HG02852 (cell line): ENCODE data around the gene TARDBP.
"Not testable (repeated sequence)": the region's sequence is repeated elsewhere in the genome, so short reads cannot be mapped to it uniquely, and the experiment has no call there.

Source experiments
- ATAC-seq: cut with Tn5 transposase; IDR thresholded peaks from one replicate; pipeline ENCODE4 v1.9.1; 2021; ENCODE audit warnings: mild to moderate bottlenecking, moderate library complexity; ENCODE audit not compliant: unreplicated experiment

The TARDBP gene

DNA sequence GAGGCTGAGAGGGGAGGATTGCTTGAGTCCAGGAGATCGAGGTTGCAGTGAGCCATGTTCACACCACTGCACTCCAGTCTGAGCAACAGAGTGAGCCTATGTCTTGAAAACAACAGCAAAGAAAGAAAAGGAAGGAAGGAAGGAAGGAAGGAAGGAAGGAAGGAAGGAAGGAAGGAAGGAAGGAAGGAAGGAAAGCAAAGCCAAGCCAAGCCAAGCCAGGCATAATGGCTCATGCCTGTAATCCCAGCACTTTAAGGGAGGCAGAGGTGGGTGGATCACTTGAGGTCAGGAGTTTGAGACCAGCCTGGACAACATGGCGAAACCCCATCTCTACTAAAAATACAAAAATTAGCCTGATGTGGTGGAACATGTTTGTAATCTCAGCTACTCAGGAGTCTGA, 20.4 kb upstream of the TARDBP start:
- not testable (repeated sequence) for ATAC-seq

DNA sequence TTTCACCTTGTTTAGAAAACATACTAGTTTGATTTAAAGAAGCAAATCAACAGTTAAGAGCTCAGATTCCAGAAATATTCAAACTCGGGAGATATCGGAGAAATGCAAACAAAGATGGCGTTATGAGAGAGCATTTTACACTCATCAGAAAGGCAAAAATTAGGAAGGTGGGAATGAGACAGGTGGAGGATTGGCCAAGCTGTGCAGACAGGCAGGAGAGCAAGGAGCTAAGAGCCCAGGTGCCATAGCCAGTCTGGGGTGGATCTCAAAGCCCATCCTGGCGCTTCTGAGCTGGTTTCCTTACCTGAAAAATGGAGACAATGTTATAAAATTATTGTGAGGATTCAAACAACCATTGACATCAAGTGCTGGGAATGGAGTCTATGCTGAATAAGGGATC, 19.6 kb upstream of the TARDBP start:
- no peak for ATAC-seq

DNA sequence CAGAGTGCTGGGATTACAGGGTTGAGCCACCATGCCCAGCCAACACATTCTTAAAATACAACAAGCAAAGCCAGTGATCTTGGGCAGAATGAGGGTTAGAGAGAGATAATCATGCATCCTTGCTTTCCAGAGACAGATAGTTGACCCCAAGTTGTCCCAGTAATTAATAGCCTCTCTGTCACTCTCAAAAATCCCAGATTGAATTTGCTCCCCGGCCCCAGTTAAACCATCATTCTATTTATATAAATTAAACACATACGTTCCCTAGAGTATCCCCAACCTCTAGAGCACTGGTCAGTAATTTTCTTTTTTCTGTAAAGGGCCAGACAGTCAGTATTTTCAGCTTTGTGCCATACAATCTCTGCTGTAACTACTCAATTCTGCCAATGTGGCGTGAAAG, 16.4 kb upstream of the TARDBP start:
- ATAC-seq: no peak

DNA sequence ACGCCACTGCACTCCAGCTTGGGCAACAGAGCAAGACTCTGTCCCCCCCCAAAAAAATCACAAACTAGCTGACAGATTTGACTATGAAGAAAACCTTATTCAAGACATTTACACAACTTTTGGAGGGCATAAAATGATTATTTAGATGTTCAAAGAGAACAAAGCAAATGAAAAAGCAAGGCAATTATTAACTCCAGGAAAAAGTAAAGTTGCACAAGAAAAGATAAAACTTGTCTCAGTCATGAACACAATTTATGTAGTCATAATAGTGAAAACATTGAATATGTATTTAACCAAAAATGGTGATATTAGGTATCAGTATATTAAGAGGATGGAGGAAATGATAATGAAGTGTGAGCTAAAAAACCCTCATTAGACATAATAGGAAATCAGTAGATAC, 11.9 kb upstream of the TARDBP start:
- ATAC-seq: no peak

DNA sequence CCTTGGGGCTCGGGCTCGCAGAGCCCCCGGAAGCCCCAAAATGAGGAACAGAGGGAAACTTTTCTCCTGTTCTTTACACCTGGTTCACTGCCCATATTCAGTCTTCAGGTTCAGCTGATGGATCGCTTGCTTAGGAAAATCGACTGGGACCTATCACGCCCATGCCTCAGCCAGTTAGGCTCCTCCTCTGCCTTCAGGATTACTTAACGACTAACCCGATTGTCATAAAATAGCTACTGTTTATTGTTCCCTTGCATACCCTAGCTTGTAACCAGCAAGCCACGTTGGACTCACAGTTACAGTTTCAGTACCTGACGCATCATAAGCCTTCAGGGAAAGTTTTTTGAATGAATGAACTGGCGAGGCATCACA, 692 bp downstream of the TARDBP start:
- ATAC-seq: no peak

DNA sequence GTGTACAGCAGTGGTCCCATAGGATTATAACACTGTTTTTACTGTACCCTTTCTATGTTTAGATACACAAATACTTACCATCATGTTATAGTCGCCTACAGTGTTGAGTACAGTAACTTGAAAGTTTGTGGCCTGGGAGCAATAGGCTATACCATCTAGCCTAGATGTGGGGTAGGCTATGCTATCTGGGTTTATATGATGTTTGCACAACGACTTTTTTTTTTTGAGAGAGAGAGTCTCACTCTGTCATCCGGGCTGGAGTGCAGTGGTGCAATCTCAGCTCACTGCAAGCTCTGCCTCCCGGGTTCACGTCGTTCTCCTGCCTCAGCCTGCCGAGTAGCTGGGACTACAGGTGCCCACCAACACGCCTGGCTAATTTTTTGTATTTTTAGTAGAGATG, 6.9 kb downstream of the TARDBP start:
- ATAC-seq: not testable (repeated sequence)

DNA sequence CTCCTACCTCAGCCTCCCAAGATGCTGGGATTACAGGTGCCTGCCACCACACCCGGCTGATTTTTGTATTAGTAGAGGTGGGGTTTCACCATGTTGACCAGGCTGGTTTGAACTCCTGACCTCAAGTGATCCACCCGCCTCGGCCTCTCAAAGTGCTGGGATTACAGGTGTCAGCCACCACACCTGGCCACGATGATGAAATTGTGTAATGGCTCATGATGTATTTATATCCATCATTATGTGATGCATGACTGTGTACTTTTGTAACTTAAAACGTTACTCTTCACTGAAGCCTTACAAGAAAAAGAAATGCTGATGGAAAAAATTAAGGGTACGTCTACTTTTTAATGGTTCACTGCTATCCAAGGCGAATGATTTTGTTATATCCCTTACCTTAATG, 7.5 kb downstream of the TARDBP start:
- no peak for ATAC-seq

DNA sequence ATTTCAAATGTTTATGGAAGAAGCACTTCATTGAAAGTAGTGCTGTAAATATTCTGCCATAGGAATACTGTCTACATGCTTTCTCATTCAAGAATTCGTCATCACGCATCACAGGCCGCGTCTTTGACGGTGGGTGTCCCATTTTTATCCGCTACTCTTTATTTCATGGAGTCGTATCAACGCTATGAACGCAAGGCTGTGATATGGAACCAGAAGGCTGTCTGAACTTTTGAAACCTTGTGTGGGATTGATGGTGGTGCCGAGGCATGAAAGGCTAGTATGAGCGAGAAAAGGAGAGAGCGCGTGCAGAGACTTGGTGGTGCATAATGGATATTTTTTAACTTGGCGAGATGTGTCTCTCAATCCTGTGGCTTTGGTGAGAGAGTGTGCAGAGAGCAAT, 10.7 kb downstream of the TARDBP start:
- ATAC-seq: no peak

DNA sequence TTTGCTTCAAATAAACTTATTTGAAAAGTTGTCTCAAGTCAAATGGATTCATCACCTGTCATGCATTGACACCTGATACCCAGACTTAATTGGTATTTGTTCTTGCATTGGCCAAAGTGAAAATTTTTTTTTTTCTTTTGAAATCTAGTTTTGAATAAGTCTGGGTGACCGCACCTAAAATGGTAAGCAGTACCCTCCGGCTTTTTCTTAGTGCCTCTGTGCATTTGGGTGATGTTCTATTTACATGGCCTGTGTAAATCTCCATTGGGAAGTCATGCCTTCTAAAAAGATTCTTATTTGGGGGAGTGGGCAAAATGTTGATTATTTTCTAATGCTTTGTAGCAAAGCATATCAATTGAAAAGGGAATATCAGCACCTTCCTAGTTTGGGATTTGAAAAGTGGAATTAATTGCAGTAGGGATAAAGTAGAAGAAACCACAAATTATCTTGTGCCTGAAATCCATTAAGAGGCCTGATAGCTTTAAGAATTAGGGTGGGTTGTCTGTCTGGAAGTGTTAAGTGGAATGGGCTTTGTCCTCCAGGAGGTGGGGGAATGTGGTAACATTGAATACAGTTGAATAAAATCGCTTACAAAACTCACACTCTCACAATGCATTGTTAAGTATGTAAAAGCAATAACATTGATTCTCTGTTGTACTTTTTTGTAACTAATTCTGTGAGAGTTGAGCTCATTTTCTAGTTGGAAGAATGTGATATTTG, 11.9 kb downstream of the TARDBP start:
- ATAC-seq: no peak

DNA sequence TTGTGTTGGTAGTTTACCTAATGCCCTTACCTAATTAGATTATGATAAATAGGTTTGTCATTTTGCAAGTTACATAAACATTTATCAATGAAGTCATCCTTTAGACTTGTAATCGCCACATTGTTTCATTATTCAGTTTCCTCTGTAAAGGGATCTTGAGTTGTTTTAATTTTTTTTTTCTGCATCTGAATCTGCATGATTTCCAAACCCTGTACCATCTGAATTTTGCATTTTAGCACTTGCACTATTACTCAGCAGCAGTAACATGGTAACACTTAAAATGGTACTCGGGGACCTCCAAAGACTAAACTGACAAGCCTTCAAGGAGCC, 12.4 kb downstream of the TARDBP start:
- no peak for ATAC-seq

DNA sequence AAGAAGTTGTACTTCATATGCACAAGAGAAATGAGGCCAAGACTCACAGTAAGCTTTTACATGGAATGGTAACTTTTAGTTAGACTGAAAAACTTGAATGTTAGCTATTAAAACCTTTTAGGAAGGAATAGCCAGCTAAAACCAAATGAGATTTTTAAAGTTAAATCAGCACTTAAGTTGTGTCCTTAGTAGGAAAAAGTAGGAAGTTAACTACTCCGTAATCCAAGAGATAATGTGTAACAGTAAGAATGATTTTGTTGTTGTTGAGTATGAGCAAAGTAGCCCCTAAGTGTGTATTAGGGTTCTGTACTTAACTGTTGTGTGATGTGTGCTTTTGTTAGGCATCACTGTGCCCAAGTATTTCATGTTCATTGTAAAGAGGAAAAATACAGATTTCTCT, 13.2 kb downstream of the TARDBP start:
- ATAC-seq: no peak

DNA sequence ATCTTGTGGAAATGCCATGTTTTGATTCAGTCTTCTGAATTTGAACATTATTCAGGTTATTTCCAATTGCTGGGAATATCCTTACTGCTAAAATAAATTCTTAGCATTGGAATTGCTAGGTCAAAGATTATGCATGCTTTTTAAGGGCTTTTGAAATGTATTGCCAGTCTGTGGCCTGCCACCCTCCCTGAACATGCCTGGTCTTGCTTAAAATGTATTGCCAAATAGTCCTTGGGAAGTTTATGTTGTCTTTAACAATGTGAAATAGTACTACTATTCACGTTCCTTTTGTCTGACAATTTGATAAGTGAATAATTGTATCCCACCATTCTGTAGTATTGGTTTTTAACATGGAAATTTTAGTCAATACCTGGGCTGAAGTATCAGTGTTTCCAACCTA, 13.6 kb downstream of the TARDBP start:
- no peak for ATAC-seq

DNA sequence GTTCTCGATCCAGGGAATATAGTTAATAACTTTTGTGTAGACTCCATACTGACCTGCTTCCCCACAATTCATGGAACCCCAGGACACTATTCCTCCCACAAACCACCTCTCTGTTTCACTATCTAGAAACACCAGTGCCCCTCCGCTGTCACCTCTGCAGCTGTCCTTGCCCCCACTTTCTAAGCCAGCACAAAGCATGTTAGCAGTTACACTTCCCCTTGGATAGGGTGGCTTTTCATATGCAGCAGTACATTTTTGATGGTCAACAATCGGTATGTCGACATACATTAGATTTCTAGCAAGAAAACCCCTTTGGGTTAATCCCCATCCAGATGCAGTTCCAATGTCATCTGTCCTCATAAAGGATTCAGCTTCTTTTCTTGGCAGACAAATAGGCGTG, 14.4 kb downstream of the TARDBP start:
- no peak for ATAC-seq

DNA sequence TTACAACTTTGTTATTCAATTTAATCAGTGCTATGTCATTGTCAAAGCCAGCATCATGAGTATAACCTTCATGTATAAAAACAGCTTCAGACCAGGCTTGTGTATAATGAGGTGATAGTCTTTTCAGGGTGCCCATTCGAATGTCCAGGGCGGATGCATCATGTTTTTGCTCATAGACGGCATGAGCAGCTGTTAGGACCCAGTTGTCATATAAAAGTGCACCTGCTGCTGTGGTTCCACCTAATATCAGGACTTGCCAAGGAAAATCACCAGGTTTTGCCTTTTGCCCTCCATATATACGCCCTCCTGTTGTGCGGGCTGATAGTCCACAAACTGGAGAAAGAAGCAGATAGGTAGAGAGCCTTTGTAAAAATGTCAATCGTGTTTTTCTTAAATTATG, 14.9 kb downstream of the TARDBP start:
- no peak for ATAC-seq

DNA sequence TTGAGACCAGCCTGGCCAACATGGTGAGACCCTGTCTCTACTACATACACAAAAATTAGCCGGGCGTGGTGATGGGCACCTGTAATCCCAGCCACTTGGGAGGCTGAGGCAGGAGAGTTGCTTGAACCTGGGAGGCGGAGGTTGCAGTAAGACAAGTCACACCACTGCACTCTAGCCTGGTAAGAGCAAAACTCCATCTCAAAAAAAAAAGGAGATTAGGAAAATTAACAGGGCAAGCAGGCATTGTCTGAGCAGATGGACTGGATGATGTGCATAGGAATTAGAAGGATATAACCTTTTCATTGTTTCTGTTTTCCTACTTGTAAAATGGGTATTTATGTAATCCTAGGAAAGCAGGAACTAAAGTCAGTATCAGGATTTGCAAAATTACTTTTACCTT, 15.6 kb downstream of the TARDBP start:
- ATAC-seq: no peak

DNA sequence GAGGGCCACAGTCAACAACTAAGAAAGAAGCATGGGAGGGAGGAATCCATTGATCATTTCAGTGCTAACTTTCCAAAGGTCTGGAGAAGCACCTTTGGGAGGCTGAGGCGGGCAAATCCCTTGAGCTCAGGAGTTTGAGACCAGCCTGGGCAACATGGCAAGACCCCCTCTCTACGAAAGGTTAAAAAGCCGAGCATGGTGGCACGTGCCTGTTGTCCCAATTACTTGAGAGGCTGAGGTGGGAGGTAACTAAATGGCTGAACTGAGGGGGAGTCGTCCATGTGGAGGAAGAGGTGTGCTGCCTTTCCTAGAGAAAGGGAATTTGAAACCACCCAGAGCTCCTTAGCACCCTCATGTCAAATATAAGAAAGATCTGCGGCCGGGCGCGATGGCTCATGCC, 18.4 kb downstream of the TARDBP start:
- ATAC-seq: no peak

DNA sequence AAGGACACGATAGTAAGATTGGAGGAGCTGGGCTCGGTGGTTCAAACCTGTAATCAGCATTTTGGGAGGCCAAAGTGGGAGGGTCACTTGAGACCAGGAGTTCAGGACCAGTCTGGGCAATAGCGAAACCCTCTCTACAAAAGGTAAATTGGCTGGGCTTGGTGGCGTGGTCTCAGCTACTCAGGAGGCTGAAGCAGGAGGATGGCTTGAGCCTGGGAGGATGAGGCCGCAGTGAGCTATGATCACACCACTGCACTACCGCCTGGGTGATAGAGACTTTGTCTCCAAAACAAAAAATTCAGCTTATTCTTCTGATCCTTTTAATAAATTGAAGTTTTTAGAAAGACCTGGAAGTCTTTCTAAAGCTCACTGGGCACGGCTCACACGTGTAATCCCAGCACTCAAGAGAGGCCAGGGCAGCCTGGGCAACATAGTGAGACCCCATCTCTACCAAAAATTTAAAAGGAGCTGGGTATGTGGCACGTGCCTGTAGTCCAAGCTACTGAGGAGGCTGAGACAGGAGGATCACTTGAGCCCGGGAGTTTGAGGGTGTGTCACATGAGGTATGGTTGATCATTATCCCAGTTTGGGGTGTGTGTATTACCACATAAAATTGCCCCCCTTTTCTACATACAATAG, 19.3 kb downstream of the TARDBP start:
- ATAC-seq: no peak

DNA sequence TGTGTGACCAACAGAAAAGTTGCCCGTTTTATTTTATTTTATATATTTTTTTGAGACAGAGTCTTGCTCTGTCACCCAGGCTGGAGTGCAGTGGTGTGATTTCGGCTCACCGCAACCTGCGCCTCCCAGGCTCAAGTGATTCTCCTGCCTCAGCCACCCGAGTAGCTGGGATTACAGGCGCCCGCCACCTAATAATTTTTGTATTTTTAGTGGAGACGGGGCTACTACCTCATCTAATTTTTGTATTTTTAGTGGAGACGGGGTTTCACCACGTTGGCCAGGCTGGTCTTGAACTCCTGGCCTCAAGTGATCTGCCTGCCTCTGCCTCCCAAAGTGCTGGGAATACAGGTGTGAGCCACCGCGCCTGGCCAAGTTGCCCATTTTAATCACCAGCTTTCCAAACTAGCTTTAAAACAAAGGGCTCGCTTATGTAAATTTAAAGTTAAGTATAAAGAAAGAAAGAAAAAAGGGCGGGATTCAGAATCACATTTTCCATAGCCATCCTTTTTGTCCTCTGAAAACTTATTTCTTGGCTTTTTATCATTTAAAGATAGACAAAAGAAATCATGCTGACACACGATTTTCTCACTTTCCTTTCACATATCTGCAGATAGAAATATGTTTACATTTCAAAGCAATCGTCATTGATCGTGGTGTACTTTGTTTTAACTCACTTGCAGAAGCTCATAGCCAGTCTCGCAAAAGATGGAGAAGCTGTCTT, 24.7 kb downstream of the TARDBP start:
- ATAC-seq: not testable (repeated sequence)

DNA sequence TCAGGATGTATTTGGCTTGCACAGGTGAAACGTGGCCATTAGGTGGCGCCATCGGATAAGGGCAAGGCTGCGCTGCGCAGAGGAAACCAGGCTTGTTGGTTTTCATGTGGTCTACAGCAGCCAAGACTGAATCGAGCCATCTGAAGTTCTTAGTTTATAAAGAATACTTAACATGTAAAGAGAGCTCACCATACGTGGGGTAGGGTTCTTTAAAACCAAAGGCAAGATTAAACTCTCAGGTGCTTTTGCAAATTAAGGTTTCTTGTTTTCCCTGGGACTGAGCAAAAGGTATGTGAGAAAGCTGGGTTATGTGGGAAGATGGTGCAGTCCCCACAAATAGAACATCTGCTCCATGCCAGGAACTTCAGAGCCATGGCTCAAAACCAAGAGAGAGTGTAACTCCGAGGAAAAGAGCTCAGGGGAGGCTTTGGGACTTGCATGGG, 25.3 kb downstream of the TARDBP start:
- no peak for ATAC-seq

DNA sequence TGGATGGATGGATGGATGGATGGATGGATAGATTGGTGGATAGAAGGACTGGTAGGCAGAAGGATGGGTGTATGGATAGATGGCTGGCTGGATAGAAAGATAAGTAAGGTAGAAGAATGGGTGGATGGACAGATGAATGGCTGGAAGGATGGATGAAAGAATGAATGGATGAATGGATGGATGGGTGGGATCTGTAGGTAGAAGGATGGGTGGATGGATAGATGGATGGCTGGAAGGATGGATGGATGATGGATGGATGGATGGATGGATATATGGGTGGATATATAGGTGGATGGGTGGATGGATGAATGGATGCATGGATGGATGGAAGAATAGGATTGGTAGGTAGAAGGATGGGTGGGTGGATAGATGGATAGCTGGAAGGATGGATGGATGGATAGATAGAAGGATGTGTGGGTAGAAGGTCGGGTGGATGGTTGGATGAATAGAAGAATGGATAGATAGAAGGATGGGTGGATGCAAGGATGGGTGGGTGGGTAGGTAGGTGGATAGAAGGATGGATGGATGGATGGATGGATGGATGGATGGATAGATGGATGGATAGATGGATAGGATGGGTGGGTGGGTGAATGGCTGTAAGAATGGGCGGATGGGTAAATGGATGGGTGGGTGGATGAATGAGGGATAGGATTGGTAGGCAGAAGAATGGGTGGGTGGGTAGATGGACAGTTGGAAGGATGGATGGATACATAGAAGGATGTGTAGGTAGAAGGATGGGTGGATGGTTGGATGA, 27.1 kb downstream of the TARDBP start:
- no peak for ATAC-seq

DNA sequence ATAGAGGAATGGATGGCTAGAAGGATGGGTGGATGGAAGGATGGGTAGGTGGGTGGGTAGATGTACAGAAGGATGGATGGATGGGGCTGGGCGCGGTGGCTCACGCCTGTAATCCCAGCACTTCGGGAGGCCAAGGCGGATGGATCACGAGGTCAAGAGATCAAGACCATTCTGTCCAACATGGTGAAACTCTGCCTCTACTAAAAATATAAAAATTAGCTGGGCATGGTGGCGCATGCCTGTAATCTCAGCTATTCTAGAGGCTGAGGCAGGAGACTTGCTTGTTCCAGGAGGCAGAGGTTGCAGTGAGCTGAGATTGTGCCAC, 27.6 kb downstream of the TARDBP start:
- ATAC-seq: not testable (repeated sequence)

DNA sequence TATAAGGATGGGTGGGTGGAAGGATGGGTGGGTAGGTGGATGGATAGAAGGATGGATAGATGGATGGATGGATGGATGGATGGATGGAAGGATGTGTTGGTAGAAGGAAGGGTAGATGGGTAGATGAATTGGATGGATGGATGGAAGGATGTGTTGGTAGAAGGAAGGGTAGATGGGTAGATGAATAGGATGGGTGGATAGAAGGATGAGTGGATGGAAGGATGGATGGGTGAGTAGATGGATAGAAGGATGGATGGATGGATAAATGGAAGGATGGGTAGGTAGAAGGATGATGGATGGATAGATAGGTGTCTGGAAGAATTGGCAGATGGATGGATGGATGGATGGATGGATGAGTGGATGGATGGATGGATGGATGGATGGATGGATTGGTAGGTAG, 28.6 kb downstream of the TARDBP start:
- no peak for ATAC-seq
